Ovary (tissue), 9 donors: ENCODE measurements around the gene CLMN. TPM values are rescaled to one million over a fixed set of nuclear protein-coding genes. Genes with fewer than 3 reads are reported as not detected.

Source experiments
- DNase-seq, 5 donors: peaks; one replicate each; pipeline ENCODE4 v3.0.0-alpha.2; 2019 to 2020
- H3K27ac ChIP-seq, 2 donors: fragments of 200-600 bp; one replicate each; pipeline versions ENCODE4 v1.5.1 to v1.8.0; 2019 to 2022
- H3K27me3 ChIP-seq: fragments of 200-600 bp; one replicate; pipeline ENCODE4 v1.8.0; 2022
- H3K36me3 ChIP-seq: fragments of 200-600 bp; sonication (generic); one replicate; pipeline ENCODE4 v1.5.1; 2019
- H3K4me1 ChIP-seq: one replicate; pipeline ENCODE4 v1.8.1; 2013; ENCODE audit warnings: mild to moderate bottlenecking, moderate library complexity; ENCODE audit not compliant: insufficient read depth
- H3K4me3 ChIP-seq: fragments of 200-600 bp; sonication (generic); one replicate; pipeline ENCODE4 v1.5.1; 2017
- H3K9me3 ChIP-seq, 2 donors: fragments of 200-600 bp in 1 of 2; sonication (generic) in 1 of 2; one replicate each; pipeline versions ENCODE4 v1.5.1 to v1.8.1; 2013 to 2019; ENCODE audit warnings: mild to moderate bottlenecking in 1 of 2, moderate library complexity in 1 of 2
- EP300 ChIP-seq: sonication (generic); formaldehyde crosslinking; IDR thresholded peaks from one replicate; pipeline ENCODE4 v1.6.1; 2017; ENCODE audit warnings: antibody characterized with exemption
- POLR2A ChIP-seq: fragments of 450-650 bp; IDR thresholded peaks from one replicate; pipeline ENCODE4 v1.6.1; 2017; ENCODE audit warnings: antibody characterized with exemption, mild to moderate bottlenecking, moderate library complexity
- WGBS, 3 donors: extraction: QIAGEN DNeasy Blood & Tissue Kit in 1 of 3; methylation state at CpG; one replicate each; pipeline versions ENCODE4 v1.1.5 to v1.1.7; 2013 to 2017; 5-methylcytosine and 5-hydroxymethylcytosine counted together
- intact Hi-C, 4 donors: fragments of 100-400 bp; cut with DNase I; formaldehyde crosslinking; loops; one replicate each; pipeline versions ENCODE4 v1.11.0 to v1.15.1; 2022 to 2023
- polyA plus RNA-seq, 2 donors: library from polyadenylated mRNA; stranded (reverse); fragments of 200-250 nt in 1 of 2; fragments of 350-450 nt in 1 of 2; fragmentation: Illumina TruSeq in 1 of 2; extraction: RNeasy Lipid Tissue Mini Kit (QIAGEN cat#74804) in 1 of 2; gene quantifications; one replicate each; pipeline ENCODE4 v1.2.3, GENCODE V29; 2013 to 2014
- total RNA-seq, 7 donors: library from RNA; depleted of rRNA in 2 of 7; stranded (reverse); fragments of >200 nt in 2 of 7; fragmentation: NEBNext Ultra II Directional in 3 of 7; extraction: Animal tissue kit (Norgen Biotek cat#: 25700) in 3 of 7; gene quantifications; one replicate each; pipeline versions ENCODE4 v1.1.0 to v1.2.4, GENCODE V29; 2016 to 2023
- TF ChIP-seq, protein P1 (sequence below), 3 donors: fragments of 450-650 bp in 2 of 3; fragments of 200-600 bp in 1 of 3; IDR thresholded peaks; one replicate each; pipeline versions ENCODE4 v1.5.1 to v1.8.0; 2016 to 2022; ENCODE audit warnings: antibody characterized with exemption in 3 of 3, mild to moderate bottlenecking in 1 of 3
- donor health status: DM: no; HTN: no; CAD: no; lungs with moderate emphysema.
- donor health status: DM: no; HTN: no; CAD: no.
- donor health status: Bipolar disorder and iron deficiency.
- donor health status: DM: yes; HTN: yes; CAD: no.
- donor health status: DM: no; HTN: no; CAD: no.
- donor health status: DM: yes; HTN: yes; CAD: no.

Gene CLMN
- total and polyA plus RNA-seq, 9 donors = 2.2 to 11.7 (median 6.5) TPM

DNA sequence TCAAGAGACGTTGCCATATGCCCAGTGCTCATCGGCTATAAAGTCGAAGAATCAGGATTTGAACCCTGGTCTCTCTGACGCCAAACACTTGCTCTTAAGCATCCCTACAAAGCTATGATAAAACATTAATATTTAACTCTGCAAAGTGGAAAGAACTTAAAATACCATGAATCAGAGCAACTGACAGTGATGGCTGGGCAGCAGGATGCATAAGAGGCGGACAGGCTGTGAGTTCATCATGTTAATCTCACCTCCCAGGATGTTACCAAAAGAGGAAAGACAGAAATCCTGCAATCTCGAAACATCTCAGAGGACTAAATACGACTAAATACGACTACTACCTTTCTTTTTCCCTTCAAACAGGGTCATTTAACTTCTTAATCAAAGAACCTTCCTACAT is 168.1 kb downstream of the CLMN start:
- Histone ChIP-seq H3K9me3 (no peaks in the 10 kb centered on the region), H3K27ac (no peak overlapping the region), H3K4me3 (no peak overlapping the region), H3K4me1 (peaks cover 20% of the 10 kb centered on the region), H3K36me3 (no peaks in the 10 kb centered on the region), H3K27me3 (no peaks in the 10 kb centered on the region)
- DNase-seq = no peak
- intact Hi-C loops = no loop called here
- TF ChIP-seq, protein P1, sequence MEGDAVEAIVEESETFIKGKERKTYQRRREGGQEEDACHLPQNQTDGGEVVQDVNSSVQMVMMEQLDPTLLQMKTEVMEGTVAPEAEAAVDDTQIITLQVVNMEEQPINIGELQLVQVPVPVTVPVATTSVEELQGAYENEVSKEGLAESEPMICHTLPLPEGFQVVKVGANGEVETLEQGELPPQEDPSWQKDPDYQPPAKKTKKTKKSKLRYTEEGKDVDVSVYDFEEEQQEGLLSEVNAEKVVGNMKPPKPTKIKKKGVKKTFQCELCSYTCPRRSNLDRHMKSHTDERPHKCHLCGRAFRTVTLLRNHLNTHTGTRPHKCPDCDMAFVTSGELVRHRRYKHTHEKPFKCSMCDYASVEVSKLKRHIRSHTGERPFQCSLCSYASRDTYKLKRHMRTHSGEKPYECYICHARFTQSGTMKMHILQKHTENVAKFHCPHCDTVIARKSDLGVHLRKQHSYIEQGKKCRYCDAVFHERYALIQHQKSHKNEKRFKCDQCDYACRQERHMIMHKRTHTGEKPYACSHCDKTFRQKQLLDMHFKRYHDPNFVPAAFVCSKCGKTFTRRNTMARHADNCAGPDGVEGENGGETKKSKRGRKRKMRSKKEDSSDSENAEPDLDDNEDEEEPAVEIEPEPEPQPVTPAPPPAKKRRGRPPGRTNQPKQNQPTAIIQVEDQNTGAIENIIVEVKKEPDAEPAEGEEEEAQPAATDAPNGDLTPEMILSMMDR (IDR thresholded peaks at IDR 0.05) = no peak
- TF ChIP-seq POLR2A (no peak), EP300 (no peak)
- 75 to 84% (median 83%) methylated on average over 8 of the region's 8 CpGs for WGBS, 3 donors

DNA sequence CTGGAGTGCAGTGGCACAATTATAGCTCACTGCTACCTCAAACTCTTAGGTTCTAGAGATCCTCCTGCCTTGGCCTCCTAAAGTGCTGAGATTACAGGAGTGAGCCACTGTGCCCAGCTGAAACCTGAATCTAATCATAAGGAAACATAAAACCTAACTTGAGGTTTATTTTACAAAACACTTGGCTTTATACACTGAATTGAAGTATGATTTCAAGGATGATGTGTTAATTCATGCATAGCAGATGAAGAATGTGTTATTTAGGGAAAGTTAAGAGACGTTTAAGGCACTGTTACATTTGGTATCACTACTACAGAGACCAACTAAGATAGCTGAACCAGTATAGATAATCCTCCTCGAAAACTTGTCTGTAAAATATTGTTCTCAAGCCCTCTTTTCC is 168.8 kb downstream of the CLMN start:
- no peak for DNase-seq
- TF ChIP-seq POLR2A (no peak), EP300 (no peak)
- TF ChIP-seq, protein P1 (IDR thresholded peaks at IDR 0.05) = no peak
- intact Hi-C loops = no loop called here
- WGBS, 3 donors = 60 to 68% (median 67%) methylated on average over 2 of the region's 2 CpGs
- Histone ChIP-seq H3K27ac (no peak overlapping the region), H3K4me1 (peaks cover 23% of the 10 kb centered on the region), H3K27me3 (no peaks in the 10 kb centered on the region), H3K9me3 (no peaks in the 10 kb centered on the region), H3K36me3 (no peaks in the 10 kb centered on the region), H3K4me3 (no peak overlapping the region)

GRCh38 chr14:95149441-95149840 is 170.3 kb downstream of the CLMN start:
- no peaks in the 10 kb centered on the region for H3K9me3 ChIP-seq
- no peak overlapping the region for H3K27ac ChIP-seq

GRCh38 chr14:95147597-95147996 is 172.1 kb downstream of the CLMN start:
- WGBS, 3 donors = 92 to 95% (median 94%) methylated on average over 7 of the region's 7 CpGs
- no peak for DNase-seq
- intact Hi-C loops = no loop called here
- Histone ChIP-seq H3K9me3 (no peaks in the 10 kb centered on the region), H3K27ac (no peak overlapping the region), H3K4me1 (peaks cover 11% of the 10 kb centered on the region), H3K4me3 (no peak overlapping the region), H3K27me3 (no peaks in the 10 kb centered on the region), H3K36me3 (no peaks in the 10 kb centered on the region)
- no peak for TF ChIP-seq EP300
- TF ChIP-seq, protein P1 (IDR thresholded peaks at IDR 0.05) = no peak

More at GRCh38 chr14:95149441-95149840, 170.3 kb downstream of the CLMN start:
- Histone ChIP-seq H3K27me3 (no peaks in the 10 kb centered on the region), H3K36me3 (no peaks in the 10 kb centered on the region), H3K4me1 (peaks cover 16% of the 10 kb centered on the region), H3K4me3 (no peak overlapping the region)
- 65 to 74% (median 69%) methylated on average over 3 of the region's 3 CpGs for WGBS, 3 donors
- no peak for DNase-seq
- intact Hi-C loops = no loop called here
- TF ChIP-seq, protein P1 (IDR thresholded peaks at IDR 0.05) = no peak
